GM21786 (cell line): Measurements from ENCODE around the gene PSMG2.
"Not testable (repeated sequence)": the region's sequence is repeated elsewhere in the genome, so short reads cannot be mapped to it uniquely, and the experiment has no call there.

Experiments
- ATAC-seq: cut with Tn5 transposase; IDR thresholded peaks from one replicate; pipeline ENCODE4 v1.9.1; 2021; ENCODE audit not compliant: unreplicated experiment

The PSMG2 gene

GRCh38 chr18:12758566-12758965 is 55.7 kb downstream of the PSMG2 start:
- ATAC-seq, result not testable (repeated sequence)

GRCh38 chr18:12765126-12765525 is 62.3 kb downstream of the PSMG2 start:
- no peak for ATAC-seq

- ATAC-seq, result no peak
Observed at GRCh38 chr18:12765586-12765985, 62.7 kb downstream of the PSMG2 start.

- ATAC-seq, result no peak
Observed at GRCh38 chr18:12766986-12767433, 64.2 kb downstream of the PSMG2 start.

GRCh38 chr18:12767580-12768155 is 64.8 kb downstream of the PSMG2 start:
- no peak for ATAC-seq

- no peak for ATAC-seq
Observed at GRCh38 chr18:12768625-12769024, 65.8 kb downstream of the PSMG2 start.

GRCh38 chr18:12769136-12769535 is 66.3 kb downstream of the PSMG2 start:
- no peak for ATAC-seq

GRCh38 chr18:12769644-12770440 is 67.0 kb downstream of the PSMG2 start:
- ATAC-seq, result no peak

GRCh38 chr18:12770469-12771219 is 67.8 kb downstream of the PSMG2 start:
- no peak for ATAC-seq

- ATAC-seq, result no peak
Observed at GRCh38 chr18:12772111-12772510, 69.3 kb downstream of the PSMG2 start.

- no peak for ATAC-seq
Observed at GRCh38 chr18:12773369-12773768, 70.5 kb downstream of the PSMG2 start.

GRCh38 chr18:12774982-12775381 is 72.1 kb downstream of the PSMG2 start:
- no peak for ATAC-seq
